HCT116 (cell line): ENCODE results near the gene MMP12. TPM values are rescaled to one million over a fixed set of nuclear protein-coding genes. Genes with fewer than 3 reads are reported as not detected.

ENCODE experiments used
- ATAC-seq: fragments of 200-7000 bp; cut with Tn5 transposase; 2 replicates; pipeline ENCODE4 v1.9.1; 2020; ENCODE audit warnings: mild to moderate bottlenecking, moderate library complexity
- BruUV-seq: library from RNA; stranded (reverse); fragments of 400-500 nt; replicated peaks from 2 replicates; lab custom pipeline; 2021; lab: Mats Ljungman, UMichigan
- CTCF ChIA-PET: fragments of 300-600 bp; sonication (Branson Sonifier 250); formaldehyde crosslinking; loops from one replicate; lab custom pipeline; 2021; ENCODE audit warnings: antibody characterized with exemption; lab: Charles Lee
- POLR2A ChIA-PET: fragments of 300-600, 350-600 bp; sonication (Branson Sonifier 250); formaldehyde crosslinking; loops from one replicate; lab custom pipeline; 2021; ENCODE audit warnings: antibody characterized with exemption; lab: Charles Lee
- RAD21 ChIA-PET, 2 experiments: fragments of 300-600 bp; sonication (Branson Sonifier 250); formaldehyde crosslinking; loops; one replicate each; lab custom pipeline; 2023; ENCODE audit warnings: low total read pairs in 2 of 2; ENCODE audit not compliant: uncharacterized antibody in 2 of 2, unreplicated experiment in 2 of 2, low non-redundant PET in 1 of 2; lab: Charles Lee
- DNase-seq: peaks from one replicate; pipeline ENCODE4 v3.0.0-alpha.2; 2010; ENCODE audit warnings: low read depth, low spot score
- H2AFZ ChIP-seq: fragments of 200-600 bp; shearing (Covaris generic), sonication (generic); 2 replicates; pipeline ENCODE4 v1.6.1; 2017; ENCODE audit warnings: low read depth, mixed run types, mixed read lengths, antibody characterized with exemption, low read length; ENCODE audit not compliant: poor library complexity, severe bottlenecking
- H3K27ac ChIP-seq: 2 replicates; pipeline ENCODE4 v1.5.1; 2012; ENCODE audit warnings: low read depth, low read length
- H3K27me3 ChIP-seq: fragments of 200-600 bp; sonication (generic); 2 replicates; pipeline ENCODE4 v1.6.1; 2016; ENCODE audit warnings: mixed run types, low read length, mixed read lengths; ENCODE audit not compliant: insufficient read depth
- H3K36me3 ChIP-seq, 2 experiments: fragments of 200-500 bp in 1 of 2; fragments of 200-600 bp in 1 of 2; sonication (Bioruptor generic) in 1 of 2; sonication (generic) in 1 of 2; 2 replicates each; pipeline versions ENCODE4 v1.5.1 to v1.6.1; 2014 to 2016; ENCODE audit warnings: low read length in 2 of 2, inconsistent platforms in 1 of 2, mixed read lengths in 1 of 2, mixed run types in 1 of 2; ENCODE audit not compliant: insufficient read depth in 2 of 2, control insufficient read depth in 1 of 2
- H3K4me1 ChIP-seq, 2 experiments: fragments of 200-600 bp in 1 of 2; sonication (generic) in 1 of 2; 2 replicates each; pipeline versions ENCODE4 v1.5.1 to v1.6.1; 2012 to 2017; ENCODE audit warnings: low read length in 2 of 2, inconsistent platforms in 1 of 2, mild to moderate bottlenecking in 1 of 2, mixed read lengths in 1 of 2, mixed run types in 1 of 2, moderate library complexity in 1 of 2; ENCODE audit not compliant: insufficient read depth in 2 of 2, control insufficient read depth in 1 of 2
- H3K4me2 ChIP-seq: fragments of 200-600 bp; sonication (generic); 2 replicates; pipeline ENCODE4 v1.6.1; 2017; ENCODE audit warnings: mixed run types, low read length, mixed read lengths
- H3K4me3 ChIP-seq, 2 experiments: fragments of 200-600 bp in 1 of 2; sonication (generic) in 1 of 2; replicated peaks in 1 of 2; 2 replicates each; pipeline ENCODE4 v1.5.1; 2011 to 2016; ENCODE audit warnings: low read length in 2 of 2, control low read depth in 1 of 2, low read depth in 1 of 2, mild to moderate bottlenecking in 1 of 2, mixed read lengths in 1 of 2, mixed run types in 1 of 2
- H3K79me2 ChIP-seq: fragments of 200-600 bp; sonication (generic); 2 replicates; pipeline ENCODE4 v1.6.1; 2017; ENCODE audit warnings: mild to moderate bottlenecking, mixed run types, low read length, moderate library complexity, mixed read lengths; ENCODE audit not compliant: insufficient read depth
- H3K9ac ChIP-seq: fragments of 200-600 bp; sonication (generic); 2 replicates; pipeline ENCODE4 v1.6.1; 2016; ENCODE audit warnings: low read length, mixed read lengths
- H3K9me2 ChIP-seq: fragments of 200-600 bp; sonication (generic), shearing (Covaris generic); 2 replicates; pipeline ENCODE4 v1.6.1; 2017; ENCODE audit warnings: mixed run types, mild to moderate bottlenecking, moderate library complexity; ENCODE audit not compliant: insufficient read depth
- H3K9me3 ChIP-seq, 2 experiments: fragments of 200-500 bp in 1 of 2; fragments of 200-600 bp in 1 of 2; sonication (Bioruptor generic) in 1 of 2; sonication (generic) in 1 of 2; 2 replicates each; pipeline ENCODE4 v1.6.1; 2014 to 2017; ENCODE audit warnings: low read length in 2 of 2, mixed read lengths in 2 of 2, inconsistent platforms in 1 of 2, low read depth in 1 of 2, mild to moderate bottlenecking in 1 of 2, mixed run types in 1 of 2, moderate library complexity in 1 of 2; ENCODE audit not compliant: control insufficient read depth in 1 of 2, insufficient read depth in 1 of 2
- H4K20me1 ChIP-seq: fragments of 200-600 bp; sonication (generic), shearing (Covaris generic); 2 replicates; pipeline ENCODE4 v1.6.1; 2017; ENCODE audit warnings: mixed run types, mild to moderate bottlenecking, moderate library complexity; ENCODE audit not compliant: insufficient read depth
- CBX3 ChIP-seq: IDR thresholded peaks from 2 replicates; pipeline ENCODE4 v1.6.1; 2012; ENCODE audit warnings: low read depth
- CEBPB ChIP-seq: IDR thresholded peaks from 2 replicates; pipeline ENCODE4 v1.6.1; 2012; ENCODE audit warnings: low read depth
- CTCF ChIP-seq, 3 experiments: fragments of 200-600 bp in 1 of 3; sonication (generic) in 1 of 3; IDR thresholded peaks in 2 of 3; conservative IDR thresholded peaks in 1 of 3; 2 replicates each; pipeline ENCODE4 v1.5.1; 2012 to 2017; ENCODE audit warnings: low read depth in 2 of 3, low read length in 2 of 3, antibody characterized with exemption in 1 of 3, borderline replicate concordance in 1 of 3, control low read depth in 1 of 3, mild to moderate bottlenecking in 1 of 3, mixed read lengths in 1 of 3, mixed run types in 1 of 3, moderate library complexity in 1 of 3; ENCODE audit not compliant: insufficient read depth in 1 of 3
- EGR1 ChIP-seq: IDR thresholded peaks from 2 replicates; pipeline ENCODE4 v1.6.1; 2012; ENCODE audit warnings: low read depth
- EZH2 ChIP-seq: fragments of 200-600 bp; sonication (generic); IDR thresholded peaks from 2 replicates; pipeline ENCODE4 v1.6.1; 2017; ENCODE audit warnings: antibody characterized with exemption, mixed run types
- FOSL1 ChIP-seq: IDR thresholded peaks from 2 replicates; pipeline ENCODE4 v1.6.1; 2012; ENCODE audit warnings: low read depth
- MAX ChIP-seq: IDR thresholded peaks from 2 replicates; pipeline ENCODE4 v1.6.1; 2012
- POLR2A ChIP-seq: IDR thresholded peaks from 2 replicates; pipeline ENCODE4 v1.7.0; 2011; ENCODE audit warnings: borderline replicate concordance; ENCODE audit not compliant: insufficient read depth, insufficient read length; ENCODE audit errors: extremely low read depth
- POLR2AphosphoS5 ChIP-seq: IDR thresholded peaks from 2 replicates; pipeline ENCODE4 v1.6.1; 2011; ENCODE audit warnings: mild to moderate bottlenecking, low read depth, low read length, moderate library complexity
- RAD21 ChIP-seq: IDR thresholded peaks from 2 replicates; pipeline ENCODE4 v1.6.1; 2012; ENCODE audit warnings: low read depth, mild to moderate bottlenecking
- TCF7L2 ChIP-seq: IDR thresholded peaks from 2 replicates; pipeline ENCODE4 v1.7.0; 2011; ENCODE audit warnings: borderline replicate concordance, inconsistent platforms; ENCODE audit not compliant: insufficient read depth, insufficient read length; ENCODE audit errors: extremely low read depth
- ZBTB33 ChIP-seq: IDR thresholded peaks from 2 replicates; pipeline ENCODE4 v1.6.1; 2011; ENCODE audit warnings: mild to moderate bottlenecking, low read length, moderate library complexity; ENCODE audit not compliant: insufficient replicate concordance; ENCODE audit errors: extremely low read depth
- ZNF274 ChIP-seq: fragments of 200-500 bp; sonication (Bioruptor generic); IDR thresholded peaks from 2 replicates; pipeline ENCODE4 v1.6.1; 2014; ENCODE audit warnings: mild to moderate bottlenecking, low read depth, low read length, inconsistent platforms
- intact Hi-C: fragments of 100-400 bp; cut with micrococcal nuclease; formaldehyde crosslinking; loops from 2 replicates; pipeline ENCODE4 v1.10.0; 2022
- total RNA-seq: library from RNA; stranded (reverse); gene quantifications from one replicate; pipeline ENCODE4 v1.2.1, GENCODE V29; 2021; ENCODE audit not compliant: unreplicated experiment

Gene MMP12
- total RNA-seq, 1 experiment from 2014 or later: not detected

- Histone ChIP-seq H3K9ac (no peak overlapping the region), H3K36me3 (no peaks in the 10 kb centered on the region), H3K4me2 (no peak overlapping the region), H3K27ac (no peak overlapping the region), H4K20me1 (no peaks in the 10 kb centered on the region), H3K4me3 (no peak overlapping the region), H2AFZ (no peak overlapping the region), H3K9me2 (no peaks in the 10 kb centered on the region), H3K9me3 (no peaks in the 10 kb centered on the region), H3K79me2 (no peaks in the 10 kb centered on the region), H3K4me1 (no peaks in the 10 kb centered on the region), H3K27me3 (no peaks in the 10 kb centered on the region)
- ChIA-PET POLR2A (no interaction called here), RAD21 (no interaction called here), CTCF (no interaction called here)
- DNase-seq (no peak), ATAC-seq (no peak)
- BruUV-seq: no TSS peak
- no peak for TF ChIP-seq POLR2A
- no peak for TF ChIP-seq RAD21
- TF ChIP-seq EGR1: no peak
- TF ChIP-seq ZBTB33: no peak
- no peak for TF ChIP-seq CBX3
- no peak for TF ChIP-seq EZH2
- intact Hi-C loops: no loop called here
These were observed 44.6 kb downstream of the MMP12 start for GRCh38 chr11:102830001-102830727.

- ChIA-PET POLR2A (no interaction called here), RAD21 (no interaction called here), CTCF (no interaction called here)
- intact Hi-C loops: no loop called here
- H3K9me3 ChIP-seq: no peaks in the 10 kb centered on the region
- no peaks in the 10 kb centered on the region for H3K36me3 ChIP-seq
- no peaks in the 10 kb centered on the region for H3K27me3 ChIP-seq
- no peaks in the 10 kb centered on the region for H3K4me1 ChIP-seq
- no peak overlapping the region for H2AFZ ChIP-seq
- no peak overlapping the region for H3K4me2 ChIP-seq
- BruUV-seq: no TSS peak
- no peak overlapping the region for H3K9ac ChIP-seq
- H3K27ac ChIP-seq: no peak overlapping the region
- H4K20me1 ChIP-seq: no peaks in the 10 kb centered on the region
- no peak overlapping the region for H3K4me3 ChIP-seq
- DNase-seq (no peak), ATAC-seq (no peak)
- no peak for TF ChIP-seq FOSL1
- no peak for TF ChIP-seq CTCF (IDR thresholded peaks at IDR 0.05 in 2 of 3, conservative IDR thresholded peaks at IDR 0.05 in 1 of 3; ENCODE audit: borderline replicate concordance in 1 of 3, insufficient read depth in 1 of 3, low read depth in 2 of 3, low read length in 2 of 3)
- TF ChIP-seq RAD21: no peak
- no peak for TF ChIP-seq CEBPB
- TF ChIP-seq POLR2AphosphoS5: no peak
- no peak for TF ChIP-seq ZNF274
- TF ChIP-seq CBX3: no peak
- no peak for TF ChIP-seq MAX
- no peak for TF ChIP-seq TCF7L2
- H3K9me2 ChIP-seq: no peaks in the 10 kb centered on the region
- no peaks in the 10 kb centered on the region for H3K79me2 ChIP-seq
These were observed 45.3 kb downstream of the MMP12 start for GRCh38 chr11:102829316-102830000.
